OCI-LY1 (cell line): ENCODE results near the gene PIK3R5.

Source experiments
- H2AFZ ChIP-seq: fragments of 200-600 bp; sonication (generic), shearing (Covaris generic); 2 replicates; pipeline ENCODE4 v1.6.0; 2014; ENCODE audit warnings: antibody characterized with exemption, mild to moderate bottlenecking, low read length
- H3F3A ChIP-seq: fragments of 200-600 bp; sonication (generic), shearing (Covaris generic); 2 replicates; pipeline ENCODE4 v1.6.0; 2014; ENCODE audit warnings: mild to moderate bottlenecking, antibody characterized with exemption, low read length, moderate library complexity; ENCODE audit not compliant: insufficient read depth
- H3K27ac ChIP-seq: fragments of 200-600 bp; sonication (generic); 2 replicates; pipeline ENCODE4 v1.5.1; 2014; ENCODE audit warnings: low read length, mixed run types, mild to moderate bottlenecking, low read depth; ENCODE audit not compliant: poor library complexity, severe bottlenecking
- H3K27me3 ChIP-seq: fragments of 200-600 bp; sonication (generic); 2 replicates; pipeline ENCODE4 v1.6.0; 2014; ENCODE audit warnings: antibody characterized with exemption, mild to moderate bottlenecking, low read length, moderate library complexity; ENCODE audit not compliant: insufficient read depth
- H3K36me3 ChIP-seq: fragments of 200-600 bp; sonication (generic); 2 replicates; pipeline ENCODE4 v1.6.1; 2014; ENCODE audit warnings: mild to moderate bottlenecking, antibody characterized with exemption, low read length, moderate library complexity, mixed read lengths; ENCODE audit not compliant: insufficient read depth
- H3K4me1 ChIP-seq: fragments of 200-600 bp; sonication (generic); 2 replicates; pipeline ENCODE4 v1.5.1; 2014; ENCODE audit warnings: mild to moderate bottlenecking, low read length, moderate library complexity; ENCODE audit not compliant: insufficient read depth, severe bottlenecking
- H3K4me2 ChIP-seq: fragments of 200-600 bp; sonication (generic), shearing (Covaris generic); 2 replicates; pipeline ENCODE4 v1.6.1; 2014; ENCODE audit warnings: low read length
- H3K4me3 ChIP-seq: fragments of 200-600 bp; sonication (generic); 2 replicates; pipeline ENCODE4 v1.5.1; 2014; ENCODE audit warnings: low read length, low read depth, mild to moderate bottlenecking, mixed read lengths; ENCODE audit not compliant: poor library complexity, severe bottlenecking
- H3K79me2 ChIP-seq: fragments of 200-600 bp; shearing (Covaris generic); 2 replicates; pipeline ENCODE4 v1.6.1; 2016; ENCODE audit warnings: mixed run types, low read length, mixed read lengths; ENCODE audit not compliant: insufficient read depth
- H3K9ac ChIP-seq: fragments of 200-600 bp; sonication (generic), shearing (Covaris generic); 2 replicates; pipeline ENCODE4 v1.6.1; 2014; ENCODE audit warnings: mild to moderate bottlenecking, low read length, mixed read lengths
- H3K9me2 ChIP-seq: fragments of 200-600 bp; sonication (generic), shearing (Covaris generic); 2 replicates; pipeline ENCODE4 v1.6.1; 2014; ENCODE audit warnings: low read depth, mild to moderate bottlenecking, low read length, mixed read lengths
- H3K9me3 ChIP-seq: fragments of 200-600 bp; shearing (Covaris generic); 2 replicates; pipeline ENCODE4 v1.6.1; 2014; ENCODE audit warnings: low read length, mixed read lengths
- H4K20me1 ChIP-seq: fragments of 200-600 bp; sonication (generic), shearing (Covaris generic); 2 replicates; pipeline ENCODE4 v1.6.0; 2016; ENCODE audit warnings: mild to moderate bottlenecking, low read length; ENCODE audit not compliant: insufficient read depth
- EZH2 ChIP-seq: fragments of 200-600 bp; sonication (generic), shearing (Covaris generic); IDR thresholded peaks from 2 replicates; pipeline ENCODE4 v1.8.0; 2017; ENCODE audit warnings: borderline replicate concordance, mixed run types, mild to moderate bottlenecking, antibody characterized with exemption, low read length, moderate library complexity, mixed read lengths
- TF ChIP-seq, protein P1 (sequence below): fragments of 200-600 bp; sonication (generic), shearing (Covaris generic); IDR thresholded peaks from 2 replicates; pipeline ENCODE4 v1.5.1; 2017; ENCODE audit warnings: mild to moderate bottlenecking, antibody characterized with exemption, low read length, moderate library complexity, mixed read lengths

Gene PIK3R5

DNA sequence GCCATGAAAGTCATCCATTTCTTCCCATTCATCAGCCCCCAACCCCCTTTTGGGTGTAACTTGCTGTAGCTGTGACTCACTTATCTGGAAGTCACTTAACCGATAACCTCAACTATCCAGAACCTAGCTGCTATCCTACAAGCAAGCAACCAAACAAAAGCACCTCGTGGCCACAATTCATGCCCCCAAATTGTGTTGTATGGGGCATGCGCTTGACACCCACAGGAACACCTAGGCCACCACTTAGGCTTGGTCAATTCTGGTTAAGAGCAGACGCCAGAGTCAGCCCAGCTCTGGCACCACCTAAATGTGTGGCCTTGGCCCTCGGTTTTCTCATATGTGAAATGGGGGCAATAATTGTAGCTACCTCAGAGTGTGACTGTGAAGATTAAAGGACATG is 3.7 kb downstream of the PIK3R5 start:
- no peaks in the 10 kb centered on the region for H4K20me1 ChIP-seq
- TF ChIP-seq, protein P1, sequence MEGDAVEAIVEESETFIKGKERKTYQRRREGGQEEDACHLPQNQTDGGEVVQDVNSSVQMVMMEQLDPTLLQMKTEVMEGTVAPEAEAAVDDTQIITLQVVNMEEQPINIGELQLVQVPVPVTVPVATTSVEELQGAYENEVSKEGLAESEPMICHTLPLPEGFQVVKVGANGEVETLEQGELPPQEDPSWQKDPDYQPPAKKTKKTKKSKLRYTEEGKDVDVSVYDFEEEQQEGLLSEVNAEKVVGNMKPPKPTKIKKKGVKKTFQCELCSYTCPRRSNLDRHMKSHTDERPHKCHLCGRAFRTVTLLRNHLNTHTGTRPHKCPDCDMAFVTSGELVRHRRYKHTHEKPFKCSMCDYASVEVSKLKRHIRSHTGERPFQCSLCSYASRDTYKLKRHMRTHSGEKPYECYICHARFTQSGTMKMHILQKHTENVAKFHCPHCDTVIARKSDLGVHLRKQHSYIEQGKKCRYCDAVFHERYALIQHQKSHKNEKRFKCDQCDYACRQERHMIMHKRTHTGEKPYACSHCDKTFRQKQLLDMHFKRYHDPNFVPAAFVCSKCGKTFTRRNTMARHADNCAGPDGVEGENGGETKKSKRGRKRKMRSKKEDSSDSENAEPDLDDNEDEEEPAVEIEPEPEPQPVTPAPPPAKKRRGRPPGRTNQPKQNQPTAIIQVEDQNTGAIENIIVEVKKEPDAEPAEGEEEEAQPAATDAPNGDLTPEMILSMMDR, result no peak
- no peak for TF ChIP-seq EZH2

DNA sequence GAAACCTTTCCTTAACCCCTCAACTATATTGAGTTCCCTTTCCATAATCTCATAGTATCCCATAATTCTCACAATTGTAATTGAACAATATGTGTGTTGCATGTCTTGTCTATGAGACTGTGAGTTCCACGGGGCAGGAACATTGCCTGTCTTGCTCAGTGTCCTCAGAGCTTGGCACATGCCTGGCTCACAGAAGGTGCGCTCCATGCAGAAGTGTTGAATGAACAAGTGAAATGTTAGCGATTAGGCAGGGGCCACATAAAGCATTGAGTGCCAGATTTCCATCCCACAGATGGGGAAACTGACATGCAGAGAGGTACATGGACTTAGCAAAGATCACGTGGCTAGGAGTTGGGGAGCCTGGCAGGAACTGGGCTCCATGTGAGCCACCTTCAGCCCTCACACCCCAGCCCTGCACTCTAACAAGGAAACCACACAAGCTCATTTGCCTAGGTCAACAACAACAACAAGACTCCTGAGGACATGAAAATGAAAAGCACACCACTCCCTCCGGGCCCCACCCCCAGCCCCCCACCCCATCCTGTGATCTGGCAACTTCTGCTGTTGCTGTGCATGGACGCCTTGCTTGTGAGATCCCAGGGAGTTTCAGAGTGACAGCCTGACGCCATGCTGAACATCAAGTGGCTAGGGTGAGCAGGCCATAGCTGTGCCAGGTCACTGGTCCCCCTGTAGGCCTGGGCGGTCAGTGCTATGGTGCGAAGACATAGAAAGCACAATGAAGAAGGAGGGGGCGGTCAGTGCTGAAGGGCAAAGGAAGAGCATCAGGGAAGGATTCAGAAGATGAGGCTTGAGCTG is 5.0 kb downstream of the PIK3R5 start:
- H3K27ac ChIP-seq, result no peak overlapping the region
- H3K79me2 ChIP-seq, result no peaks in the 10 kb centered on the region
- no peaks in the 10 kb centered on the region for H3K4me1 ChIP-seq
- no peaks in the 10 kb centered on the region for H3K36me3 ChIP-seq
- no peaks in the 10 kb centered on the region for H3F3A ChIP-seq
- H3K4me3 ChIP-seq, result no peak overlapping the region
- H2AFZ ChIP-seq, result no peak overlapping the region
- TF ChIP-seq EZH2, result no peak
- TF ChIP-seq, protein P1, result no peak
- H3K27me3 ChIP-seq, result no peaks in the 10 kb centered on the region
- H3K9me2 ChIP-seq, result no peaks in the 10 kb centered on the region
- H4K20me1 ChIP-seq, result no peaks in the 10 kb centered on the region
- no peak overlapping the region for H3K9ac ChIP-seq
- no peak overlapping the region for H3K4me2 ChIP-seq
- no peaks in the 10 kb centered on the region for H3K9me3 ChIP-seq

More for the DNA sequence above, 3.7 kb downstream of the PIK3R5 start:
- no peak overlapping the region for H2AFZ ChIP-seq
- H3K9me2 ChIP-seq, result no peaks in the 10 kb centered on the region
- no peak overlapping the region for H3K27ac ChIP-seq
- H3K9me3 ChIP-seq, result no peaks in the 10 kb centered on the region
- no peaks in the 10 kb centered on the region for H3K4me1 ChIP-seq
- H3K27me3 ChIP-seq, result no peaks in the 10 kb centered on the region
- no peak overlapping the region for H3K4me2 ChIP-seq
- H3F3A ChIP-seq, result no peaks in the 10 kb centered on the region
- no peak overlapping the region for H3K9ac ChIP-seq
- H3K36me3 ChIP-seq, result no peaks in the 10 kb centered on the region
- no peak overlapping the region for H3K4me3 ChIP-seq
- H3K79me2 ChIP-seq, result no peaks in the 10 kb centered on the region

DNA sequence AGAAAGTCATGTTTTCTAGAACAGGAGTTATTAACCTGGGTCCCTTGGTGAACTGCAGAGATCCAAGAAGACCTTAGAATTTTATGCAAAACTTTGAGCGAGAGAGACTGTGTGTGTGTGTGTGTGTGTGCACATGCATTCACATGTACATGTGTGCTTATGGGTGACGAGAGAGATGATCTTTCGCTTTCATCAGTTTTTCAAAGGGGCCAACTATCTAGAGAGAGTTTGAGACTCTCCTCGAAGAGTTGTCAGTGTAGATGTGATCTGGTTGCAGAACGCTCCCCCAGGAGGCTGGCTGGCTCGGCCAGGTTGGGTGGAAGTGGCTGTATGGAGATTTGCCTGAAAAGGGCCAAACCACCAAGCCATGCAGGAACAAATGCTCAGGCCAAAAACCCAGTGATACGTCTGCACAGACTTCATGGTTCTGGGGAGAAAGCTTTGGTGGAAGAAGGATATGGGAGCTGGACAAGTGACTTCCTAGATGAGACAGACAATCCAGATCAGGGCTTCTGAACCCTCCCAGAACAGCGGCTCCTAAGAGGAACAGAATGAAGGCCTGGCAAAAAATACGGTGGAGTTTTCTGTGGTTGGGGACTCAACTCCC is 6.1 kb downstream of the PIK3R5 start:
- Histone ChIP-seq H3K9me2 (no peaks in the 10 kb centered on the region), H3K27ac (no peak overlapping the region), H3K9me3 (no peaks in the 10 kb centered on the region), H3K36me3 (no peaks in the 10 kb centered on the region), H3K9ac (no peak overlapping the region), H3F3A (no peaks in the 10 kb centered on the region), H3K4me3 (no peak overlapping the region), H3K27me3 (no peaks in the 10 kb centered on the region), H2AFZ (no peak overlapping the region), H3K79me2 (no peaks in the 10 kb centered on the region), H4K20me1 (no peaks in the 10 kb centered on the region), H3K4me1 (no peaks in the 10 kb centered on the region), H3K4me2 (no peak overlapping the region)
- TF ChIP-seq, protein P1, result no peak
- TF ChIP-seq EZH2, result no peak
